WI38 (cell line): ENCODE results near the gene TMEM258.
A peak's percentile ranks its signal among the peaks of the same experiment; 100 is the strongest.

Experiments
- H3K4me3 ChIP-seq: 2 replicates; pipeline ENCODE4 v1.5.1; 2011; ENCODE audit warnings: low read depth, mild to moderate bottlenecking, control low read depth, low read length
- CTCF ChIP-seq: IDR thresholded peaks from 2 replicates; pipeline ENCODE4 v1.5.1; 2012; ENCODE audit warnings: low read depth, mild to moderate bottlenecking, control low read depth, low read length

The TMEM258 gene

GRCh38 chr11:61800331-61801281 lies 8.2 kb upstream of the TMEM258 start:
- TF ChIP-seq CTCF, result no peak
- no peak overlapping the region for H3K4me3 ChIP-seq

- TF ChIP-seq CTCF, result no peak
- H3K4me3 ChIP-seq, result no peak overlapping the region
Observed at GRCh38 chr11:61799665-61800284, 7.4 kb upstream of the TMEM258 start.

- peak; percentile 48 for TF ChIP-seq CTCF
Observed at GRCh38 chr11:61797263-61797944, 5.0 kb upstream of the TMEM258 start.

GRCh38 chr11:61795876-61796526 lies 3.6 kb upstream of the TMEM258 start:
- no peak for TF ChIP-seq CTCF
- no peak overlapping the region for H3K4me3 ChIP-seq

More at GRCh38 chr11:61797263-61797944, 5.0 kb upstream of the TMEM258 start:
- H3K4me3 ChIP-seq, result no peak overlapping the region

- H3K4me3 ChIP-seq, result no peak overlapping the region
- no peak for TF ChIP-seq CTCF
Observed at GRCh38 chr11:61795459-61795858, 3.1 kb upstream of the TMEM258 start.

GRCh38 chr11:61794579-61794978 lies 2.2 kb upstream of the TMEM258 start:
- H3K4me3 ChIP-seq, result no peak overlapping the region
- TF ChIP-seq CTCF, result no peak
